BE2C (cell line): Measurements from ENCODE around the gene PDHX.

Experiments
- DNase-seq: peaks from one replicate; pipeline ENCODE4 v3.0.0-alpha.2; 2020
- H3K27me3 ChIP-seq: fragments of 250-450 bp; sonication (Bioruptor Pico); 2 replicates; pipeline ENCODE4 v1.5.1; 2020; ENCODE audit warnings: mild to moderate bottlenecking
- H3K36me3 ChIP-seq: fragments of 250-450 bp; sonication (Bioruptor Pico); 2 replicates; pipeline ENCODE4 v1.5.1; 2020; ENCODE audit warnings: mild to moderate bottlenecking
- H3K4me1 ChIP-seq: fragments of 250-450 bp; sonication (Bioruptor Pico); 2 replicates; pipeline ENCODE4 v1.5.1; 2020
- H3K4me3 ChIP-seq: 2 replicates; pipeline ENCODE4 v1.5.1; 2011; ENCODE audit warnings: low read depth, low read length
- H3K9me3 ChIP-seq: fragments of 250-450 bp; sonication (Bioruptor Pico); 2 replicates; pipeline ENCODE4 v1.5.1; 2020
- CTCF ChIP-seq: IDR thresholded peaks from 2 replicates; pipeline ENCODE4 v1.5.1; 2012; ENCODE audit warnings: mild to moderate bottlenecking, low read depth, low read length

Gene PDHX

GRCh38 chr11:34915136-34916014 lies 1.0 kb upstream of the PDHX start:
- no peaks in the 10 kb centered on the region; the same call in 1 of the 2 replicates for H3K36me3 ChIP-seq
- TF ChIP-seq CTCF, result no peak
- H3K27me3 ChIP-seq, result no peaks in the 10 kb centered on the region
- peak overlapping the region; percentile 82 for H3K4me3 ChIP-seq
- no peak for DNase-seq
- H3K4me1 ChIP-seq, result no peaks in the 10 kb centered on the region
- H3K9me3 ChIP-seq, result no peaks in the 10 kb centered on the region

- DNase-seq, result no peak
Measured at GRCh38 chr11:34916843-34917770, 689 bp downstream of the PDHX start.

GRCh38 chr11:34921156-34921555 lies 4.7 kb downstream of the PDHX start:
- Histone ChIP-seq H3K4me1 (no peaks in the 10 kb centered on the region; the same call in 1 of the 2 replicates), H3K4me3 (no peak overlapping the region), H3K9me3 (no peaks in the 10 kb centered on the region), H3K36me3 (no peaks in the 10 kb centered on the region), H3K27me3 (no peaks in the 10 kb centered on the region)
- DNase-seq, result no peak
- no peak for TF ChIP-seq CTCF

More at GRCh38 chr11:34916843-34917770, 689 bp downstream of the PDHX start:
- Histone ChIP-seq H3K36me3 (no peaks in the 10 kb centered on the region; the same call in 1 of the 2 replicates), H3K27me3 (no peaks in the 10 kb centered on the region), H3K4me1 (no peaks in the 10 kb centered on the region), H3K4me3 (peak overlapping the region; percentile 86), H3K9me3 (no peaks in the 10 kb centered on the region)
- no peak for TF ChIP-seq CTCF

- Histone ChIP-seq H3K27me3 (no peaks in the 10 kb centered on the region), H3K36me3 (no peaks in the 10 kb centered on the region), H3K4me1 (peaks cover 3% of the 10 kb centered on the region; the same call in 1 of the 2 replicates)
Measured at GRCh38 chr11:34924714-34925113, 8.3 kb downstream of the PDHX start.

DNA sequence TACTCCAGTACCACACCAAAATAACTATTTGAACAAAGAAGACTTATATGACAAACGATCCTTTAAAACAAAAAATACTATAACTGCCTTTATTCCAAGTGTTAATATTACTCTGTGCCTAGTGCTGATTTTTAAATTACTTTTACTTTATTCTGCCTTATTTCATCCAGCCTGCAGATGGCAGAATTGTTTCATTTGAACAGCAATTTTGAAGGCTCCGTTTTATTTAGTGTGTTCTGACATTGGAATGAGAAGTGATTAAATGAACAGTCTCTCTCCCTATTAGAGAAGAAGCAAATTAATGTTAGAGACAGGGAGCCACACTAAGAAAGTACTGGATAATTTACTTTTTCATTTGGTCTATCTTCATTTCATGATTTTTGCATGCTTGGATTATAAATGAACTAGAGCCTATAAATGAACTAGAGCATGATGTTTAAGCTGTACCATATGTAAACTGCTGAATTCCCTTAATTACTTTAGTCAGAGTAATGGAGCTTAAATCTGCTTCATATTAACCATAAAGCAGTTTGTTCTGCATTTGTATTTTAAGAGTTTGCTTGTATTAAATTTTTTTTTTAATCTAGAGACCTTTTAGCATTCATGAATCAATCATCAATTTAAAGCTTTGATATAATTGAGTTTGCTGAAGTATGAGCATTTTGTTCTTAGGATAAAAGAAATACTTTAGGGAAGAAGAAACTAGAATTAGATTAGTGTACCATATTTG lies 9.8 kb downstream of the PDHX start:
- no peak overlapping the region for H3K4me3 ChIP-seq
- H3K4me1 ChIP-seq, result peaks cover 3% of the 10 kb centered on the region; the same call in 1 of the 2 replicates
- no peaks in the 10 kb centered on the region for H3K27me3 ChIP-seq
- no peaks in the 10 kb centered on the region for H3K9me3 ChIP-seq
- TF ChIP-seq CTCF, result peak; percentile 56
- peak; percentile 5 for DNase-seq
- no peaks in the 10 kb centered on the region for H3K36me3 ChIP-seq

More at GRCh38 chr11:34924714-34925113, 8.3 kb downstream of the PDHX start:
- no peak for TF ChIP-seq CTCF
- no peak for DNase-seq
- Histone ChIP-seq H3K9me3 (no peaks in the 10 kb centered on the region), H3K4me3 (no peak overlapping the region)
